GM04504 (cell line): ENCODE measurements around the gene SLC44A4.
"Not testable (repeated sequence)": the region's sequence is repeated elsewhere in the genome, so short reads cannot be mapped to it uniquely, and the experiment has no call there.

Experiments
- DNase-seq: peaks from one replicate; pipeline ENCODE4 v3.0.0-alpha.2; 2012; ENCODE audit warnings: low read depth

SLC44A4 gene

DNA sequence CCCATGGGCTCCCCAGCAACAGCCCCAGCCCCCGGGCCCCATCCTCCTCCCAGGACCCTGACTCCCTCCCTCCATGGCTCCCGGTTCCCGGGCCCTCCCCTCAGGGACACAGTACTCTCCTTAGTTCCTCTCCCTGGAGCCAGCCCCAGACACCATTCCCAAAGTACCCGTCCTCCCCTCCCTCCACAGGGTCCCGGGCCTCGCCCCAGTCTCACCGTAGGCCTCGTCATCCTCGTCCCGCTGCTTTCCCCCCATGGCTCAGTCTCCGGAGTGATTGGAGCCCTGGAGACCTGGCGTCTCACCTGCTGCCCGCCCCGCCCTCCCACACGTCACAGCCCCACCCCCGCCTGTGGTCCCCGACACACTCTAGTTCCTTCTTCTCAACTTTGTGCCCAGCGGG lies at the start of gene SLC44A4:
TSS of gene SLC44A4 (minus strand) at position 272 of the 400 bp plus-strand sequence. CDS start at position 255, 17 bp downstream.
- DNase-seq, result no peak

GRCh38 chr6:31928672-31928939 lies 49.8 kb upstream of the SLC44A4 start:
- DNase-seq, result no peak

GRCh38 chr6:31927863-31928671 lies 49.3 kb upstream of the SLC44A4 start:
- DNase-seq, result no peak

GRCh38 chr6:31927242-31927862 lies 48.6 kb upstream of the SLC44A4 start, which contains the start of gene C2:
Gene C2 (plus strand): TSS chr6:31927717. CDS start chr6:31927753, 36 bp downstream.
- DNase-seq, result no peak

DNA sequence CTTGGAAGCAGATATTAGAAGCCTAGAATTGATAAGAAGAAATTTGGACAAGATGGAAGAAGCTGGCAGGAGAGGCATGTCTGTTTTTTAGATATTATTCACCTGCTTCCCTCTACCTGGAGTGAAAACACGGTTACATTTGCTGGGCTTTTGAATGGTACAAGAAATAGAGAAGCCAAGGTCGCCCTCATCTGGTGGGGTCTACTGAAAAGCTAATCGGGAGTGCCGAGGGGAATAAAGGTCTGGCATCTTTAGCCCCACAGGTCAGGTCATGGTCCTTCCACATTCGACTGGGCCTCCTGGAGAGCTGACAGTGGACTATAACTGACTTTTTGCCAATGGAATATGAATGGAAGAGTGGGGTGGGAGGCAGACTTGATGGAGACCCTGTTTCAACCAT lies 44.1 kb upstream of the SLC44A4 start:
- no peak for DNase-seq

DNA sequence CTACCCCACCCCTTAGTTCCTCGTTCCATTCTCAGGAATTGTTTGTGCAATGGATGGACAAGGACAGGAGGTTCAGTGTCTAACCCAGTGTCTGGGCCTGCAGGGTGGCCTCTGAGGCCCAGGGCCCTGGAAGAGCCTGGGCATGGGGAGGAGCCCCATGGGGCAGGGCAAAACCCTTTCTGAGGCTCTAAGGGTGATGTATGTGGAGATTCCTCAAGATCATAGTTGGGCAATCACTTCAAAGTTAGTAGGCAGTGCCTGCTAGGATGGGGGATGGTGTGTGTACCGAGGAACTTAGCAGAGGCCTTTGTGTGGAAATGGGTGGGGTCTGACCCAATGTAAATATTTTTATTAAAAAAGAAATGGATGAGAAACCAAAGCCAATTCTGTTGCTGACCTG lies 42.0 kb upstream of the SLC44A4 start:
- no peak for DNase-seq

DNA sequence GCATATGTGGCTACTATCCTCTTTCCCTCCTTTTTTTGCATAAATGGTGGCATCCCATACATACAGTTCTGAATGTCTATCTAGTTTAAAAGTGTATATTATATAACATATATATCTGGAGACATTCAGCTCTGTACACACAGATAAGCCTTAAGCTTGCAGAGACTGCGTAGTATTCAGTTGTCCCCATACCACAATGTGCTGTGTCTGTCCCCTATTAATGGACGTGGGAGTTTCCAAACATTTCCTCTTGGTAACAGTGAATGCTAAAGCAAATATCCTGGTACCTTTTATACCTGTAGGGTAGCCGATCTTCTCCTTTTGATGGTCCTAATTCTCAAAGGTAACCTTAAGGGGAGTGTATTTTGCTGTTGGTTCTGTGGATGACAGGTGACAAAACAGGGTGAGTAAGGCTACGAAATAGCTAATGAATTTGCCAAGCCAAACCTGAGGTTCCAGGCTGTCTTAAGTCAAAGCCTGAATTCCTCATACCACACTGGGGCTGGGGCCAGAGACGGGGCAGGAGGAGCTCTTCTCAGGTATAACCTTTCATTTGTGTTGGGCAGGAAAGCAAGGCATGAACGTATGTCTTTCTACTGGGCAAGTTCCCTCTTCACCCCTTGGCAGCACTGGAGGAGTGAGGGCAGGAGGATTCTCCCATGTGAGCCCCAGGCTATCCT lies 41.0 kb upstream of the SLC44A4 start:
- DNase-seq, result no peak

GRCh38 chr6:31918069-31918720 lies 39.4 kb upstream of the SLC44A4 start:
- no peak for DNase-seq

DNA sequence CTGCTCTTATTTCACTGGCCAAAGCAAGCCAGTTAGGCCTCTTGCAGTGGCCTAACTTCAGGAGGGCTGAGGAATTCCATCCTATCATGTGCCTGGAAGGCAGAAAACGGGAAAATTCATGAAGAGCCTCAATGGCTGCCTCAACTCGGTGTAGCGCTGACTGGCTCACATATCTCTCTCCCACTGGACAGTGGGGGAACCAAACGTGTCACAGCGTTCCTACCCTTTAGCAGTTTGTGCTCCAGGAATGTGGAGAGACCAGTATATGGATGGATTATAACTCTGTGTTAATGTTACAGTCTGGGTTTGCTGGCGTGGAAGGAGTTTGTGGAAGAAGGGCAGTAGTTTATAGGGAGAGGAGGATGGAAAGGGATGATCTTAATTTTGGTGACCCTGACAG lies 37.0 kb upstream of the SLC44A4 start:
- DNase-seq, result no peak

- no peak for DNase-seq
Observed at GRCh38 chr6:31915351-31915750, 36.6 kb upstream of the SLC44A4 start.

DNA sequence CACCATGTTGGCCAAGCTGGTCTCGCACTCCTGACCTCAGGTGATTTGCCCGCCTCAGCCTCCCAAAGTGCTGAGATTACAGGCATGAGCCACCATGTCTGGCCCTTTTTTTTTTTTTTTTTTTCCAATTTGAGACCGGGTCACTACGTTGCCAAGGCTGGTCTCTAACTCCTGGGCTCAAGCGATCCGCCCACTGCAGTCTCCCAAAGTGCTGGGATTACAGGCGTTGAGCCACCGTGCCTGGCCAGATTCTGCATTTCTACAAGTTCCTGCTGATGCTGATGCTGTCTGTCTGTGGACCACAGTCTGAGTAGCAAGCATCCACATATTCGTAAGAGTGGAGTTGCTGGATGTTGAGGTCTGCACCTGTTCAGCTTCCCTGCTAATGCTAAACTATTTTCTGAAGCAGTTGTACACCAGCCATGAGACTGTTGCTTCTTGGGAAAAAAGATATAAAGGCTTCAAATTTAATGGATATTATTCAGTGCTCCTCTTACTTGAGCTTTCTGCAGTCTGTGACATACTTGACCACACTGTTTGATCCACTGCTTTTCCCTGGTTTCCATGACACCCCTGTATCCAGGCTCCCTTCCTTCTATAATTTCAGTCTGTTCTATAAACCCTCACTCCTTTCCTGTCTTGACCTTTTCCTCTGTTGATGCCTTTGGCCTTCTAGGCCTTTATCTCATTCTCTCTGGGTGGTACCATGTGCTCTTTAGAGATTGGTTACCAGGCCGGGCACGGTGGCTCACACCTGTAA lies 33.2 kb upstream of the SLC44A4 start:
- no peak for DNase-seq

- not testable (repeated sequence) for DNase-seq
Observed at GRCh38 chr6:31909298-31909697, 30.5 kb upstream of the SLC44A4 start.

DNA sequence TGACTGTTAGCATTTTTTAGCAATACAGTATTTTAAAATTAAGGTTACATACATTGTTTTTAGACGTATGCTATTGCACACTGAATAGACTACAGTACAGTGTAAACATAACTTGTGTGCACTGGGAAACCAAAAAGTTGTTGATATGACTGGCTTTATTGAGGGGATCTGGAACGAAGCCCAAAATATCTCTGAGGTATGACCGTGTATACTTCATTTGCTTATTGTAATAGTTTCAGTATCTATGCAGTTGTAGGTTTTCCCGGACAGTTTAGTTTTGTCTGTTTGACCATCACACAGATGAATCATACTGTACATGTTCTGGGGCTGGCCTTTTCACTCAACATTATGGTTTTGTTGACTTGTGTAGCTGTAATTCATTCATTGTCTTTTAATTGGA lies 30.0 kb upstream of the SLC44A4 start:
- DNase-seq, result no peak

DNA sequence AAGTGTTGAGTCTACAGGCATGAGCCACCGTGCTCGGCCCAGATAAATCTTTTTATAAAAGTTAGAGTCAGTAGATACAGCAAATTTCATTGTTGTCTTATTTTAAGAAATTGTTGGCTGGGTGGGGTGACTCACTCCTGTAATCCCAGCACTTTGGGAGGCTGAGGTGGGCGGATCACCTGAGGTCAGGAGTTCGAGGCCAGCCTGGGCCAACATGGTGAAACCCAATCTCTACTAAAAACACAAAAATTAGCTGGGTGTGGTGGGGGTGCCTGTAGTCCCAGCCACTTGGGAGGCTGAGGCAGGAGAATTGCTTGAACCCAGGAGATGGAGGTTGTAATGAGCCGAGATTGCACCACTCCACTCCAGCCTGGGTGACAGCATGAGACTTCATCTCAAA lies 29.5 kb upstream of the SLC44A4 start:
- not testable (repeated sequence) for DNase-seq

- DNase-seq, result peak; percentile 42
Observed at GRCh38 chr6:31907158-31907813, 28.5 kb upstream of the SLC44A4 start.

GRCh38 chr6:31906727-31907126 lies 27.9 kb upstream of the SLC44A4 start:
- DNase-seq, result not testable (repeated sequence)

DNA sequence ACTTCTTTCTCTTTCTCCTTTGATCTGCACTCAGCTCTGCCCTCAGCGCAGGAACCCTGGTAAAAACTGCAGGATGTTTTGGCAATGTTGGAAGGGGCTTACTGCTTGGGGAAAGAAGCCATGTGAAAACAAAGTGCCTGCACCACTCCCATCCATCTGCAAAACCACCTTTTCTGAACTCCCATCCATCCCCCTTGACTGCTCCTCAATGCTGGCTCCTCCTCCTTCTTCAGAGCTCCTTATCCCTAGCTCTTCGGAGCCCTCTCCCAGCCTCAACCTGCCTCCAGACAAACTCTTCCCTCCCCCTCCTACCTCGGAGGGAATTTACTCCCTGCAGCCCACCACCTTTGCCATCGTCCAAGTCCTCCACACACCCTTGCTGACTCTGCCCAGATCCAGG lies 27.3 kb upstream of the SLC44A4 start:
- DNase-seq, result no peak

DNA sequence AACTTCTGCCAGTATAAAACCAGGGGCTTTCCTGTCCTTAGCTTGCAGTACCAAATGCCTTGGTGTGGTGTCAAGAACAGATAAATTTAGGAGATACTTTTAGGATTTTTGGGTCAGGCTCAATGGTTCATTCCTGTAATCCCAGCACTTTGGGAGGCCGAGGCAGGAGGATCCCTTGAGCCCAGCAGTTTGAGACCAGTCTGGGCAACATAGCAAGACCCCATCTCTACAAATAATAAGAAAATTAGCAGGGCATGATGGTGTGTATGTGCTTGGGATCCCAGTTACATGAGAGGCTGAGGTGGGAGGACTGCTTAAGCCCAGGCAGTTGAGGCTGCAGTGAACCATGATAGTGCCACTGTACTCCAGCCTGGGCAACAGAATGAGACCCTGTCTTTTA lies 26.2 kb upstream of the SLC44A4 start:
- no peak for DNase-seq

GRCh38 chr6:31903957-31904356 lies 25.2 kb upstream of the SLC44A4 start:
- no peak for DNase-seq

GRCh38 chr6:31901953-31902643 lies 23.3 kb upstream of the SLC44A4 start, which contains the start of gene ZBTB12:
Gene ZBTB12 (minus strand): TSS chr6:31902086. CDS start chr6:31901305, 781 bp downstream.
- peak; percentile 88 for DNase-seq
